AG04449 (cell line): Measurements from ENCODE around the gene SLC44A4.
"Not testable (repeated sequence)": the region's sequence is repeated elsewhere in the genome, so short reads cannot be mapped to it uniquely, and the experiment has no call there.

ENCODE experiments used
- CTCF ChIA-PET: fragments of 350-600 bp; formaldehyde crosslinking; extraction: SDS; loops from one replicate; lab custom pipeline; 2021; ENCODE audit warnings: antibody characterized with exemption; lab: Yijun Ruan, JAX
- POLR2A ChIA-PET: fragments of 400-600, 350-600 bp; formaldehyde crosslinking; extraction: SDS; loops from one replicate; lab custom pipeline; 2020; ENCODE audit warnings: antibody characterized with exemption, inconsistent platforms; lab: Yijun Ruan, JAX
- DNase-seq: peaks from one replicate; pipeline ENCODE4 v3.0.0-alpha.2; 2010; ENCODE audit warnings: low read depth, low spot score
- H3K4me3 ChIP-seq: 2 replicates; pipeline ENCODE4 v1.5.1; 2011; ENCODE audit warnings: low read depth, mild to moderate bottlenecking, control low read depth, low read length
- TF ChIP-seq, protein P1 (sequence below): IDR thresholded peaks from one replicate; pipeline ENCODE4 v1.5.1; 2011; ENCODE audit warnings: mild to moderate bottlenecking, moderate library complexity, low read length, control low read depth, inconsistent platforms; ENCODE audit not compliant: insufficient read depth; ENCODE audit errors: missing control alignments

Gene SLC44A4

GRCh38 chr6:31874084-31874670, 4.6 kb downstream of the SLC44A4 start:
- POLR2A ChIA-PET = no interaction called here
- TF ChIP-seq, protein P1, sequence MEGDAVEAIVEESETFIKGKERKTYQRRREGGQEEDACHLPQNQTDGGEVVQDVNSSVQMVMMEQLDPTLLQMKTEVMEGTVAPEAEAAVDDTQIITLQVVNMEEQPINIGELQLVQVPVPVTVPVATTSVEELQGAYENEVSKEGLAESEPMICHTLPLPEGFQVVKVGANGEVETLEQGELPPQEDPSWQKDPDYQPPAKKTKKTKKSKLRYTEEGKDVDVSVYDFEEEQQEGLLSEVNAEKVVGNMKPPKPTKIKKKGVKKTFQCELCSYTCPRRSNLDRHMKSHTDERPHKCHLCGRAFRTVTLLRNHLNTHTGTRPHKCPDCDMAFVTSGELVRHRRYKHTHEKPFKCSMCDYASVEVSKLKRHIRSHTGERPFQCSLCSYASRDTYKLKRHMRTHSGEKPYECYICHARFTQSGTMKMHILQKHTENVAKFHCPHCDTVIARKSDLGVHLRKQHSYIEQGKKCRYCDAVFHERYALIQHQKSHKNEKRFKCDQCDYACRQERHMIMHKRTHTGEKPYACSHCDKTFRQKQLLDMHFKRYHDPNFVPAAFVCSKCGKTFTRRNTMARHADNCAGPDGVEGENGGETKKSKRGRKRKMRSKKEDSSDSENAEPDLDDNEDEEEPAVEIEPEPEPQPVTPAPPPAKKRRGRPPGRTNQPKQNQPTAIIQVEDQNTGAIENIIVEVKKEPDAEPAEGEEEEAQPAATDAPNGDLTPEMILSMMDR = no peak
- H3K4me3 ChIP-seq = no peak overlapping the region
- DNase-seq = no peak
- CTCF ChIA-PET = interaction anchor here (0.7 to 4.3 kb wide), 3 partner anchors 15 to 193 kb away, joined by 3 to 44 read pairs (median 5); partner anchors contain the start of gene LY6G5C

DNA sequence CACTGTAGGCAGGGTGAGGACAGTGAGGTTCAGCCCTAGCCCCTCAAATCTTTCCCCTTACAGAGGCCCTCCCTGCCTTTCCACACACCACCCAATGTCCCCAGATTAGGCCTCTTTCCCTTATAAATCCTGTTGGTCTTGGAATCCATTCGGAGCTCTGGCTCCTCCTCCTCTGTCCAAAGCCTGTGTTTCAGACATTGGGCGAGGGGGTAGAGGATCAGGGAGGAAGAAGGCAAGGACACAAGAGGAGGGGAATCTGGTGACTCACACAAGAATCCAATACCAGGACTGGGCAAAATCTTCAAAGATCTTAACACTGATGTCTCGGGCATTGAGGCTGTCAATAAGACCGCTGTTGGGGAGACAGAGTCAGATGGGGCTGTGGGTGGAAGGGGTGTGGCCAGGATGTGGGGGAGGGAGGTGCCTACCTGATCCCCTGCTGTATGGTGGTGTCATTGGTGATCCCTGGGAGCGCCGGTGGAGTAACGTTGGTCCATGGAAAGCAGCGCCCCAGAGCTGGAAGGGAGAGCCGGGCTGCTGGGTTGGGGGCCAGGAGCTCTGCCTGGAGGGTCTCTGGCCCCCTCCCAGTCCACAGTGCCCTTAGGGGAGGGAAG, 7.6 kb downstream of the SLC44A4 start:
- ChIA-PET CTCF (interaction anchor here (0.6 to 1.9 kb wide), 3 partner anchors 17 to 320 kb away, joined by 3 to 7 read pairs (median 3); no protein-coding TSS in a partner anchor), POLR2A (no interaction called here)

DNA sequence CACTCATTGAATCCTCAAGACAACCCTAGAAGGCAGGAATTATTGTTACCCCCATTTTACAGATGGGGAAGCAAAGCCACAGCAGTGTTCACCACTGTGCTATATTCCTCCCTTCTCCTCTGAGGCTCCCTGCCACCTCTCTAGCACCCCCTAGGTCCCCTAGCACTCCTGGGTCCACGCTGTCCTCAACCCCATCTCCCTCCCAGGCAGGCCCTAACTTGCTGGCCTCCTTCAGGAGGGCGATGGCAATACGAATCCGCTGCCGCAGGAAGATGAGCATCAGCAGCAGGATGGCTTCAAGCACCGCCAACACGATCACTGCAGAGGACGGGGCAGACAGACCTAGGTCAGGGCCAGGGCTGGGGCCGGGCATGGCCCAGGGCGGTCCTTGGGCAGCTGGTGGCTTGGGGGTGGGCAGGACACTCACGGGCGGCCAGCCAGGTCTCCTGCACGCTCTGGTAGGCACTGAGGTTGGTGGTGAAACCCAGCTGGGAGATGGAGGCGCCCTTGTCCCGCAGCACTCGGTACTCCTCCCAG, 8.3 kb downstream of the SLC44A4 start:
- ChIA-PET POLR2A (no interaction called here), CTCF (interaction anchor here (1.9 kb wide), 1 partner anchor 18 kb away, joined by 7 read pairs; no protein-coding TSS in a partner anchor)
- no peak overlapping the region for H3K4me3 ChIP-seq
- DNase-seq = no peak
- TF ChIP-seq, protein P1 = no peak

More for the DNA sequence above, 7.6 kb downstream of the SLC44A4 start:
- no peak for DNase-seq
- no peak overlapping the region for H3K4me3 ChIP-seq
- TF ChIP-seq, protein P1 = no peak

GRCh38 chr6:31869343-31869742, 9.5 kb downstream of the SLC44A4 start:
- no peak for DNase-seq

DNA sequence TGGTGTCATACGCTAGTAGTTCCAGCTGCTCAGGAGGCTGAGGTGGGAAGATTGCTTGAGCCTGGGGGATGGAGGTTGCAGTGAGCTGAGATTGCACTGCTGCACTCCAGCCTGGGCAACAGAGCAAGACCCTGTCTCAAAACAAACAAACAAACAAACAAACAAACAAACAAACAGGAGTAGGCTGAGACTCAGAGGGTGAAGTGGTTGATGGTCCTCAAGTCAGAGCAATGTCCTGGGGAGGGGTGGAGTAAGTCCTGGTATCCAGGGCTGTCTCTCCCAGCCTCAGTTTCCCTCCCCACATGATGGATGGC, 10.2 kb downstream of the SLC44A4 start:
- ChIA-PET POLR2A (interaction anchor here (0.8 kb wide), 1 partner anchor 103 kb away, joined by 3 read pairs; the partner anchor contains the start of gene DXO), CTCF (interaction anchor here (2.0 kb wide), 1 partner anchor 84 kb away, joined by 10 read pairs; no protein-coding TSS in a partner anchor)
- H3K4me3 ChIP-seq, DNase-seq: not testable (repeated sequence)

More at GRCh38 chr6:31869343-31869742, 9.5 kb downstream of the SLC44A4 start:
- POLR2A ChIA-PET = no interaction called here
- TF ChIP-seq, protein P1 = no peak
- CTCF ChIA-PET = interaction anchor here (2.0 kb wide), 1 partner anchor 83 kb away, joined by 10 read pairs; no protein-coding TSS in a partner anchor
- no peak overlapping the region for H3K4me3 ChIP-seq

DNA sequence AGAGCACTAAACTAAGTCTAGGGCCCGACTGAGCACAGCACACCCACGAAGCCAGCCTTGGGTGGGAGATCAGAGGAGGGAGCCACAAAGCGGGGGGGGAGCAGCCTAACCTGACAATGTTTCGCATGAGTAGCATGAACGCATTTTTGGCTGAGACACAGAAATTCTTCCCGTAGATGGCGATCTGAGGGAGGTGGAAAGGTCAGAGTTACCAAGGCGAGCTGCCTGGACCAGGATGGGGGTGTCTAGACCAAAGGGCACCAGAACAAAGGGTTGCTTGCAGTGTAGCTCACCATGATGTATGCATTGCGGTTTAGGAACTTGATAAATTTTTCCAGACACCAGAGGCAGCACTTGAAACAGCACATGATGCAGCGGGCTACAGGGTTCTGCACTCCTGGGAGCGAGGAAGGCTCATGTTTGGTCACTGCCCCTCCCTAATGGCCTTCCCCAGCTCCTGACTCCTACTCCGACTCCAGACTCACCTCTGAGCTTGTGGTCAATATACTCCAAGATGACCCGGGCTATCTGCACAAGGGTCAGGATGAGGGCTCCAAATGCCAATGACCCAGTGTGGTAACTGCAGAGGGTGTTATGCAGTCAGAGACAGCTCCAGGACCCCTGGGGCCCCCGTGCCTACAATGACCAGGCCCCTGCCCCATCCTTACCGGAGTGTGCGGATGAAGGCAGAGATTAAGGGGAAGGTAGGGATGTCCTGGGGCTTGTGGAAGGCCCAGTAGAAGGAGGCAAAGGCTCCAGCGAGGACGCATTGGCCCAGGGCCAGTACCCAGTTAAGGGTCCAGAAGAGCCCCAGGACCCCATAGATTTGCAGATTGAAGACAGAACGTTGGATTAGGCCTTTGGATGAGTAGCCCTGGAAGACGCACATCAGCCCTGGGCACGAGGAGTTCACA, 13.3 kb downstream of the SLC44A4 start:
- ChIA-PET CTCF (interaction anchor here (0.9 to 4.5 kb wide), 2 partner anchors 10 to 185 kb away, joined by 3 to 22 read pairs; partner anchors contain the start of gene LY6G5C), POLR2A (no interaction called here)
- DNase-seq = no peak
- no peak overlapping the region for H3K4me3 ChIP-seq
- TF ChIP-seq, protein P1 = no peak
